IPS-18a (cell line): ENCODE measurements around the gene OSBPL7.
A peak's percentile ranks its signal among the peaks of the same experiment; 100 is the strongest.

Experiments used
- H3K27ac ChIP-seq: one replicate; pipeline ENCODE4 v1.5.1; 2013; ENCODE audit warnings: low read length
- H3K27me3 ChIP-seq: one replicate; pipeline ENCODE4 v1.6.1; 2013; ENCODE audit warnings: mild to moderate bottlenecking, low read length; ENCODE audit not compliant: control insufficient read depth, insufficient read depth
- H3K36me3 ChIP-seq: one replicate; pipeline ENCODE4 v1.6.1; 2013; ENCODE audit warnings: low read depth, low read length; ENCODE audit not compliant: control insufficient read depth
- H3K4me1 ChIP-seq: one replicate; pipeline ENCODE4 v1.6.1; 2013; ENCODE audit warnings: low read depth, low read length; ENCODE audit not compliant: control insufficient read depth
- H3K4me3 ChIP-seq: one replicate; pipeline ENCODE4 v1.5.1; 2013; ENCODE audit warnings: low read length
- H3K9ac ChIP-seq: one replicate; pipeline ENCODE4 v1.6.1; 2013; ENCODE audit warnings: mild to moderate bottlenecking, low read length, moderate library complexity
- H3K9me3 ChIP-seq: one replicate; pipeline ENCODE4 v1.6.1; 2013; ENCODE audit warnings: low read depth, low read length; ENCODE audit not compliant: control insufficient read depth

Gene OSBPL7

DNA sequence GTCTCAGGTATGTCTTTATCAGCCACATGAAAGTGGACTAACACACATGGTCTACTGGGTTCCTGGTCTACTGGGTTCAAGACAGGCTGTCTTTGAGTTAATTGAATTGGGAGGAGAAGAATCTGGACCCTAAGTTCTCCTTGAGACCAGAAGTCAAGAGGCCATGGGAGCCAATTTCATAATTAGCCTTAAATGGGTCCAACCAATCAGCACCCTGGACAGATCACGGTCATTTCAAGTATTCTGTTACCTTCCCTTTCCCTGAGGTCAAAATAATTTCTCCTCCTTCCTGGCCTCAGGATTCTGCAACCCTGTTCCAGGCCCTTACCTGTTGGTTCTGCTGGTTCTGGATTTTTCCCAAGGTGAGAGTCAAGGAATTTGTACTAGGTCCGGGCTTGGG is 23.8 kb downstream of the OSBPL7 start:
- no peak overlapping the region for H3K27ac ChIP-seq
- H3K4me1 ChIP-seq: no peaks in the 10 kb centered on the region
- H3K9me3 ChIP-seq: no peaks in the 10 kb centered on the region
- H3K27me3 ChIP-seq: peaks cover 27% of the 10 kb centered on the region
- no peak overlapping the region for H3K9ac ChIP-seq
- no peaks in the 10 kb centered on the region for H3K36me3 ChIP-seq
- H3K4me3 ChIP-seq: no peak overlapping the region

- no peaks in the 10 kb centered on the region for H3K9me3 ChIP-seq
- peaks cover 76% of the 10 kb centered on the region for H3K27me3 ChIP-seq
- H3K36me3 ChIP-seq: no peaks in the 10 kb centered on the region
- no peak overlapping the region for H3K4me3 ChIP-seq
- H3K4me1 ChIP-seq: peaks cover 3% of the 10 kb centered on the region
- H3K27ac ChIP-seq: no peak overlapping the region
- no peak overlapping the region for H3K9ac ChIP-seq
Measured at GRCh38 chr17:47792979-47793378, 28.6 kb downstream of the OSBPL7 start.

GRCh38 chr17:47792457-47792856 is 29.1 kb downstream of the OSBPL7 start:
- Histone ChIP-seq H3K9me3 (no peaks in the 10 kb centered on the region), H3K27me3 (peaks cover 80% of the 10 kb centered on the region), H3K36me3 (no peaks in the 10 kb centered on the region), H3K27ac (no peak overlapping the region), H3K4me3 (no peak overlapping the region), H3K4me1 (peaks cover 3% of the 10 kb centered on the region), H3K9ac (no peak overlapping the region)

DNA sequence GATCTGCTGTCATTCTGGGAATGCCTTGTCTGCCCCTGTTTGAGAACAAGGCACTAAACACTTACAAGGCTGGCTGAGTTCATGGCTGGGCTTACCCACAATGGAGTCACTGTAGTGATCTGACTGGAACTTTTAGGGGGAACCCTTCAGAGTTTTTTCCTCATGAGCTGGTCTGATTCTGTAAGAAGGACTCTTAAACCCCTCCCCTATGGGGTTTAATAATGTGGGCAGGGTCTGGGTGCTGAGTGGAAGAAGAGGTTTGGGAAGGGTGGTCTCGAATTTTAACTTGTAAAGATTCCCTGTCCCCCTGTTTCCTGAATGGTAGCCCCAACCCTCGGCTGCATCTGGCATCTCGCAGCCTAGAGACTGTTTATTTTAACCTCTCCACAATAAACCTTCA is 30.6 kb downstream of the OSBPL7 start:
- H3K4me3 ChIP-seq: no peak overlapping the region
- H3K27ac ChIP-seq: no peak overlapping the region
- H3K27me3 ChIP-seq: peaks cover 80% of the 10 kb centered on the region

DNA sequence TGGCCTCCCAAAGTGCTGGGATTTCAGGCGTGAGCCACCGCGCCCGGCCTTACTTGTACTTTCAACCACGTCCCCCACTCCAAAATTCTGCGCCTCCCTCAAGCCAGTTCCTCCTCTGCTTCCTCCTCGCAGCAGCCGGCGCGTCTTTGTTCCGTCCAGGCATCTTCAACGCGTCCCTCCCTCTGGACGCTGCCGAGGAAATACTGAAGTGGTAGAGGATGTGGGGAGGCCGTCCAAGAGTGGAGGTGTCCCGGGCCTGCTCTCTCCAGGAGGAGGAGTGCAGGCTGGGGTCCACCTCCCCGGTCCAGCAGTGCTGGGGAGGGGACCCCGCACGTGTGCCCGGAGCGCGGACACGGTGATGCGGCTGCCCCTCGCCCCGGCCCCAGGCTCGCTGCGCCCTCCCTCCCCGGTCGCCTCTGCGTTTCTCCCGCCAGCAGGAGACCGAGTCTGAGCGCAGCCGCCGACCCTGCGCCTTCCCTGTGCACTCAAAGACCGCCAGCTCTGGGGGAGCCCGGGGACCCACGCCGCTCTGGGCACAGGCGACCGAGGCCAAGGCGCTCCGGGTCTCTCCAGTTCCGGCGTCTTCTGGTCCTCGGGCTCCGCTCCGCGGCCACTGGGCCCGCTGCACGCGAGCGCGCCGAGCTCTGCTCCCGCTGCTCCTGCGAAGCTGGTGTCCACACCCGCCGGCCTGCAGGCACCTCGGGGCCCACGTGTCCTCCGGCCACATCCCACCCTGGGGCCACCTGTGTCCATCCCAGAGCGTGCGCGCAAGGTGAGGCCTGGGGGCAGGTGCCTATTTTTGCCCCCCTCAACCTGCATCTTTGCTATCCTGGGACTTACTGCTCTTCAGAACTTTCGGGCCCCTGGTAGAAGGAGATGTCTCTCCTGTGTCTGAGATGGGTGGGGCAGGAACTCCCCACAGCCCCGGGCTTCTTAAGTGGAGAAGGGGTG is 31.7 kb downstream of the OSBPL7 start:
- Histone ChIP-seq H3K9ac (peak overlapping the region; percentile 32), H3K27me3 (peaks cover 75% of the 10 kb centered on the region), H3K36me3 (no peaks in the 10 kb centered on the region), H3K4me3 (peak overlapping the region; percentile 68), H3K9me3 (no peaks in the 10 kb centered on the region), H3K27ac (no peak overlapping the region), H3K4me1 (peaks cover 3% of the 10 kb centered on the region)

More for the DNA sequence above, 30.6 kb downstream of the OSBPL7 start:
- Histone ChIP-seq H3K9me3 (no peaks in the 10 kb centered on the region), H3K4me1 (peaks cover 3% of the 10 kb centered on the region), H3K9ac (no peak overlapping the region), H3K36me3 (no peaks in the 10 kb centered on the region)

DNA sequence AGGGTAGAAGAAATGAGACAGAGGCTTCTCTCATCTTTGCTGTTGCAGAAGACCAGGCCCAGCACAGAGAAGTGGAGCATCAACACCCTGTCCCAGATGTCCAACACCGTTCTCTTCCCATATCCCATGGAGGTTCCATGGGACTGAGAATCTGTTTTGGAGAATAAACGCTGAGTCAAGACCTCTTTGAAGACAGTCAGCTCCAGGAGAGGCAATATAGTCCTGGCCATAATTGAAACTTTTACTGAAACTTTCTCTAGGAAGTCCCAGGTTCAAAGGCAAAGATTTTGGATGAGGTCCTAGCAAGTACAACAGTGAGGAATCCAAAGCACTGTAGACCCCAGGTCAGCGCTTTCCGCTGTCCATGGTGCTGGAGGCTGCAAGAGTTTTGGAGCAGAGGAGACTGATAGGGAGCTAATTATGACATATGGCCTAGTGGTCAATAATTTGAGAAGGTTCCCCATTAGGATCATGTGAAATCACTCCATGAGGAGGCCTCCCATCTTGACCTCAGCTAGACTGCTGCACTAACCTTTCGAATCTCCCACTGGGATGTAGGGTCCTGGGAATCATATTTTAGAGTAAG is 36.0 kb downstream of the OSBPL7 start:
- Histone ChIP-seq H3K9me3 (no peaks in the 10 kb centered on the region), H3K9ac (no peak overlapping the region), H3K27me3 (peaks cover 34% of the 10 kb centered on the region), H3K4me1 (peaks cover 3% of the 10 kb centered on the region), H3K36me3 (no peaks in the 10 kb centered on the region), H3K27ac (no peak overlapping the region), H3K4me3 (no peak overlapping the region)

DNA sequence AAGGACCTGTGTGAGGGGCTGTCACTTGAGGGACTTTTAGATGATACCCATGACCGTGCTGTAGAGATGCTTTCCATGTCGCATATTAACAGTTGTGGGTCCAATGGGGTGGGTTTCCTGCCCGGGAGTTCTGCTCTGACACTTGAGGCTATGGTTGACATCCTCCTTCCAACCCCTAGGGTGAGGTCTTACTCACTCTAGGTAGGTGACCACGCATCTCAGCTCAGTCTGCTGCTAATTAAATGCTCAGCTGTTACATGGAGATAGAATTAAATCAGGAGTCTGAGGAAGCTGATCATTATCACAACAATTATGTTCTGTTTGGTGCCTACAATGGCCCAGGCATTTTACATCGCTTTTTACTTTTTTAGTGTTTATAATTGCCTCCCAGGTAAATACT is 40.2 kb downstream of the OSBPL7 start:
- Histone ChIP-seq H3K9ac (no peak overlapping the region), H3K4me3 (no peak overlapping the region), H3K4me1 (no peaks in the 10 kb centered on the region), H3K36me3 (no peaks in the 10 kb centered on the region), H3K9me3 (no peaks in the 10 kb centered on the region), H3K27ac (no peak overlapping the region), H3K27me3 (peaks cover 3% of the 10 kb centered on the region)

DNA sequence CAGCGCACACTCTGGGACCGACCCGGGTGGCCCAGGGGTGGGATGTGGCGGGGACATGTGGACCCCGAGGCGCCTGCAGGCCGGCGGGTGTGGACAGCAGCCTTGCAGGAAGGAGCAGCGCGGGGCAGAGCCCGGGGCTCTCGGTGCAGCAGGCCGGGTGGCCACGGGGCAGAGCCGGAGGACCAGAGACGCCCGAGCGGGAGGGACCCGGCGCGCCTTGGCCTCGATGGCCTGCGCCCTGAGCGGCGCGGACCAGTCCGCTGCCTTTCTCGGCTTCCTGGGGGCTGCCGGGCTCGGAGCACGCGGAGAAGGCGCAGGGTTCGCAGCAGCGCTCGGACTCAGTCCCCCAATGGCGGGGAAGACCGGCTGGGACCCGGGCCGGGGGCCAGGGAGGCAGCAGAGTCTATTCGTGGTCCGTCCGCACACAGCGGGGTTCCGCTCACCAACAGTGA is 43.4 kb downstream of the OSBPL7 start:
- Histone ChIP-seq H3K9me3 (no peaks in the 10 kb centered on the region), H3K9ac (no peak overlapping the region), H3K4me1 (no peaks in the 10 kb centered on the region), H3K27ac (no peak overlapping the region), H3K27me3 (peaks cover 18% of the 10 kb centered on the region), H3K36me3 (no peaks in the 10 kb centered on the region), H3K4me3 (no peak overlapping the region)

- Histone ChIP-seq H3K4me1 (no peaks in the 10 kb centered on the region), H3K36me3 (no peaks in the 10 kb centered on the region), H3K9ac (no peak overlapping the region), H3K27me3 (peaks cover 20% of the 10 kb centered on the region), H3K4me3 (no peak overlapping the region), H3K27ac (no peak overlapping the region), H3K9me3 (no peaks in the 10 kb centered on the region)
Measured at GRCh38 chr17:47776330-47777197, 45.0 kb downstream of the OSBPL7 start.

GRCh38 chr17:47774987-47775580 is 46.5 kb downstream of the OSBPL7 start:
- no peak overlapping the region for H3K27ac ChIP-seq
- H3K9ac ChIP-seq: no peak overlapping the region
- H3K9me3 ChIP-seq: no peaks in the 10 kb centered on the region
- H3K36me3 ChIP-seq: no peaks in the 10 kb centered on the region
- H3K27me3 ChIP-seq: peaks cover 20% of the 10 kb centered on the region
- H3K4me1 ChIP-seq: no peaks in the 10 kb centered on the region
- no peak overlapping the region for H3K4me3 ChIP-seq

GRCh38 chr17:47774331-47774730 is 47.3 kb downstream of the OSBPL7 start:
- Histone ChIP-seq H3K4me1 (no peaks in the 10 kb centered on the region), H3K9me3 (no peaks in the 10 kb centered on the region), H3K27ac (no peak overlapping the region), H3K4me3 (no peak overlapping the region), H3K9ac (no peak overlapping the region), H3K27me3 (peaks cover 20% of the 10 kb centered on the region), H3K36me3 (no peaks in the 10 kb centered on the region)
